ENCODE results near the gene USP24. TPM values are rescaled to one million over a fixed set of nuclear protein-coding genes. Genes with fewer than 3 reads are reported as not detected.

The USP24 gene
- total RNA-seq, 1 donor from 2014 or later = 30.8 TPM

DNA sequence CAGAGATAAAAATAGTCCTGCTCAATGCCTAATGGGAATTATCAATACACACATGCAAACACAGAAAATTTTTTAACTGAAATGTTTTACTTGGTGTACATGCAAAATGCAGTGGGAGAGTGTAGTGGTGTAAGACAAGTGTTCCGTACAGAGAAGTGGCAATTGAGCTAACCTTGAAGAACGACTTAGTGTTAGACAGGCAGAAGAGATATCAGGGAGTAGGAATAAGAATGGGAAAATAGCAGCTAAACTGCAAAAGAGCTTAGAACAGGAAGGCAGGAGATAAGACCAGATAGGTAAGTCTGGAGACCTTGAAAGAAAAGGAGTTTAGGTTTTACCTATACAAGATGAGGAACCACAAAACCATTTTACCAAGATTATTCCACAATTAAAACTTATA lies 9.0 kb downstream of the USP24 start:
- Mint-ChIP-seq H3K9me3 (ENCODE audit: unreplicated experiment) (no peaks in the 10 kb centered on the region), H3K27me3 (ENCODE audit: low read depth, unreplicated experiment) (no peaks in the 10 kb centered on the region), H3K4me1 (ENCODE audit: low read depth, unreplicated experiment) (peaks cover 14% of the 10 kb centered on the region), H3K36me3 (ENCODE audit: low read depth, unreplicated experiment) (no peaks in the 10 kb centered on the region), H3K4me3 (ENCODE audit: unreplicated experiment) (no peak overlapping the region), H3K27ac (ENCODE audit: unreplicated experiment) (no peak overlapping the region)
- H2AFZ ChIP-seq (ENCODE audit: low read depth, low read length) = no peak overlapping the region
- DNase-seq (ENCODE audit: low read depth) = no peak
- no peaks in the 10 kb centered on the region for H3K27me3 ChIP-seq (ENCODE audit: insufficient read depth, low read length)
- H3K9ac ChIP-seq (ENCODE audit: low read length) = no peak overlapping the region
- H3K36me3 ChIP-seq (ENCODE audit: insufficient read depth, low read length) = no peaks in the 10 kb centered on the region
- TF ChIP-seq EZH2 (IDR thresholded peaks at IDR 0.05; ENCODE audit: insufficient read depth, low read length) (no peak), CTCF (IDR thresholded peaks at IDR 0.05; ENCODE audit: insufficient read depth, low read depth, low read length) (no peak)
- H3K4me2 ChIP-seq (ENCODE audit: low read length) = no peak overlapping the region
- no peaks in the 10 kb centered on the region for H3K9me3 ChIP-seq (ENCODE audit: insufficient read depth, low read depth, low read length)
- H4K20me1 ChIP-seq (ENCODE audit: insufficient read depth, low read length) = peaks cover 70% of the 10 kb centered on the region
- no peak overlapping the region for H3K27ac ChIP-seq (ENCODE audit: low read depth, low read length)
- no peak overlapping the region for H3K4me3 ChIP-seq (ENCODE audit: insufficient read depth, low read depth, low read length)
- H3K79me2 ChIP-seq (ENCODE audit: insufficient read depth, low read length) = peaks cover 94% of the 10 kb centered on the region
- H3K4me1 ChIP-seq (ENCODE audit: insufficient read depth, low read length) = no peaks in the 10 kb centered on the region
- no peak for FAIRE-seq

DNA sequence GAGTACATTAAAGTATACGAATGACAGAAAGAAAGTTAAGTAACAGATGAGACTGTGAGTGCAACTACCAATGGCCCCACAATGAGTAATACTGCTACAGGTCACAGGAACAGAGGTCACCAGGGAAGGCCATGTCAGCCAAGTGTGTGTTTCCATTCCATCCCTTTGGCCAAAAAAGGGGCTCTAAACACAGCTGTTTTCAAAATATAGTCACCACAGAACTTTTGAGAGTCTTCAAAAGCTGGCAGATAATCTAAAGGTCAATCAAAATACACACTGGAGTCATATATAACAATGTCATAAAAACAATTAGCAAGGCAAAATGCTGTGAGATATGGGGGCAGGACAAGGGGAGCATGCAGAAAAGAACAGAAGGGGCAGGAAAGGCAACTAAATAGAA lies 10.2 kb downstream of the USP24 start:
- Histone ChIP-seq H3K27me3 (ENCODE audit: insufficient read depth, low read length) (no peaks in the 10 kb centered on the region), H3K9me3 (ENCODE audit: insufficient read depth, low read depth, low read length) (no peaks in the 10 kb centered on the region), H3K27ac (ENCODE audit: low read depth, low read length) (no peak overlapping the region), H3K36me3 (ENCODE audit: insufficient read depth, low read length) (no peaks in the 10 kb centered on the region), H3K4me1 (ENCODE audit: insufficient read depth, low read length) (no peaks in the 10 kb centered on the region), H3K79me2 (ENCODE audit: insufficient read depth, low read length) (peaks cover 94% of the 10 kb centered on the region), H2AFZ (ENCODE audit: low read depth, low read length) (no peak overlapping the region), H4K20me1 (ENCODE audit: insufficient read depth, low read length) (peaks cover 72% of the 10 kb centered on the region), H3K4me3 (ENCODE audit: insufficient read depth, low read depth, low read length) (no peak overlapping the region), H3K4me2 (ENCODE audit: low read length) (no peak overlapping the region), H3K9ac (ENCODE audit: low read length) (no peak overlapping the region)
- peaks cover 10% of the 10 kb centered on the region for H3K4me1 Mint-ChIP-seq (ENCODE audit: low read depth, unreplicated experiment)
- H3K36me3 Mint-ChIP-seq (ENCODE audit: low read depth, unreplicated experiment) = no peaks in the 10 kb centered on the region
- FAIRE-seq (no peak), DNase-seq (ENCODE audit: low read depth) (no peak)
- H3K9me3 Mint-ChIP-seq (ENCODE audit: unreplicated experiment) = no peaks in the 10 kb centered on the region
- TF ChIP-seq EZH2 (IDR thresholded peaks at IDR 0.05; ENCODE audit: insufficient read depth, low read length) (no peak), CTCF (IDR thresholded peaks at IDR 0.05; ENCODE audit: insufficient read depth, low read depth, low read length) (no peak)
- no peak overlapping the region for H3K27ac Mint-ChIP-seq (ENCODE audit: unreplicated experiment)
- no peak overlapping the region for H3K4me3 Mint-ChIP-seq (ENCODE audit: unreplicated experiment)
- H3K27me3 Mint-ChIP-seq (ENCODE audit: low read depth, unreplicated experiment) = no peaks in the 10 kb centered on the region

- FAIRE-seq = no peak
- H3K4me3 ChIP-seq (ENCODE audit: insufficient read depth, low read depth, low read length) = no peak overlapping the region
Observed at GRCh38 chr1:55203064-55203463, 12.1 kb downstream of the USP24 start.

More at GRCh38 chr1:55203064-55203463, 12.1 kb downstream of the USP24 start:
- Histone ChIP-seq H2AFZ (ENCODE audit: low read depth, low read length) (no peak overlapping the region), H3K36me3 (ENCODE audit: insufficient read depth, low read length) (no peaks in the 10 kb centered on the region), H3K27me3 (ENCODE audit: insufficient read depth, low read length) (no peaks in the 10 kb centered on the region), H4K20me1 (ENCODE audit: insufficient read depth, low read length) (peaks cover 67% of the 10 kb centered on the region), H3K4me2 (ENCODE audit: low read length) (no peak overlapping the region), H3K9ac (ENCODE audit: low read length) (no peak overlapping the region), H3K79me2 (ENCODE audit: insufficient read depth, low read length) (peaks cover 88% of the 10 kb centered on the region), H3K4me1 (ENCODE audit: insufficient read depth, low read length) (no peaks in the 10 kb centered on the region), H3K27ac (ENCODE audit: low read depth, low read length) (no peak overlapping the region), H3K9me3 (ENCODE audit: insufficient read depth, low read depth, low read length) (no peaks in the 10 kb centered on the region)
- Mint-ChIP-seq H3K27ac (ENCODE audit: unreplicated experiment) (no peak overlapping the region), H3K9me3 (ENCODE audit: unreplicated experiment) (no peaks in the 10 kb centered on the region), H3K4me1 (ENCODE audit: low read depth, unreplicated experiment) (peaks cover 6% of the 10 kb centered on the region), H3K27me3 (ENCODE audit: low read depth, unreplicated experiment) (no peaks in the 10 kb centered on the region), H3K36me3 (ENCODE audit: low read depth, unreplicated experiment) (peaks cover 3% of the 10 kb centered on the region), H3K4me3 (ENCODE audit: unreplicated experiment) (no peak overlapping the region)
- DNase-seq (ENCODE audit: low read depth) = no peak
- TF ChIP-seq CTCF (IDR thresholded peaks at IDR 0.05; ENCODE audit: insufficient read depth, low read depth, low read length) (no peak), EZH2 (IDR thresholded peaks at IDR 0.05; ENCODE audit: insufficient read depth, low read length) (no peak)

Measured in astrocyte (in vitro differentiated cells and primary cell).